GM10266 (cell line): ENCODE data around the gene CD4.

Source experiments
- DNase-seq: peaks from one replicate; pipeline ENCODE4 v3.0.0; 2012; ENCODE audit errors: extremely low spot score
- TF ChIP-seq, protein P1 (sequence below): IDR thresholded peaks from 2 replicates; pipeline ENCODE4 v1.5.1; 2012; ENCODE audit warnings: mild to moderate bottlenecking, low read depth; ENCODE audit not compliant: control insufficient read depth, insufficient read depth; ENCODE audit errors: missing control alignments

CD4 gene

GRCh38 chr12:6832125-6832524, 42.8 kb downstream of the CD4 start:
- no peak for DNase-seq
- TF ChIP-seq, protein P1, sequence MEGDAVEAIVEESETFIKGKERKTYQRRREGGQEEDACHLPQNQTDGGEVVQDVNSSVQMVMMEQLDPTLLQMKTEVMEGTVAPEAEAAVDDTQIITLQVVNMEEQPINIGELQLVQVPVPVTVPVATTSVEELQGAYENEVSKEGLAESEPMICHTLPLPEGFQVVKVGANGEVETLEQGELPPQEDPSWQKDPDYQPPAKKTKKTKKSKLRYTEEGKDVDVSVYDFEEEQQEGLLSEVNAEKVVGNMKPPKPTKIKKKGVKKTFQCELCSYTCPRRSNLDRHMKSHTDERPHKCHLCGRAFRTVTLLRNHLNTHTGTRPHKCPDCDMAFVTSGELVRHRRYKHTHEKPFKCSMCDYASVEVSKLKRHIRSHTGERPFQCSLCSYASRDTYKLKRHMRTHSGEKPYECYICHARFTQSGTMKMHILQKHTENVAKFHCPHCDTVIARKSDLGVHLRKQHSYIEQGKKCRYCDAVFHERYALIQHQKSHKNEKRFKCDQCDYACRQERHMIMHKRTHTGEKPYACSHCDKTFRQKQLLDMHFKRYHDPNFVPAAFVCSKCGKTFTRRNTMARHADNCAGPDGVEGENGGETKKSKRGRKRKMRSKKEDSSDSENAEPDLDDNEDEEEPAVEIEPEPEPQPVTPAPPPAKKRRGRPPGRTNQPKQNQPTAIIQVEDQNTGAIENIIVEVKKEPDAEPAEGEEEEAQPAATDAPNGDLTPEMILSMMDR, result no peak

GRCh38 chr12:6833189-6833890, 44.0 kb downstream of the CD4 start:
- TF ChIP-seq, protein P1, result no peak

GRCh38 chr12:6834254-6834653, 44.9 kb downstream of the CD4 start:
- no peak for DNase-seq
- TF ChIP-seq, protein P1, result no peak

More at GRCh38 chr12:6833189-6833890, 44.0 kb downstream of the CD4 start:
- DNase-seq, result no peak

GRCh38 chr12:6834873-6835272, 45.5 kb downstream of the CD4 start:
- TF ChIP-seq, protein P1, result no peak
- DNase-seq, result no peak

GRCh38 chr12:6836851-6837250, 47.5 kb downstream of the CD4 start:
- TF ChIP-seq, protein P1, result no peak
- DNase-seq, result no peak

- TF ChIP-seq, protein P1, result no peak
- no peak for DNase-seq
Observed at GRCh38 chr12:6837370-6838060, 48.2 kb downstream of the CD4 start.

DNA sequence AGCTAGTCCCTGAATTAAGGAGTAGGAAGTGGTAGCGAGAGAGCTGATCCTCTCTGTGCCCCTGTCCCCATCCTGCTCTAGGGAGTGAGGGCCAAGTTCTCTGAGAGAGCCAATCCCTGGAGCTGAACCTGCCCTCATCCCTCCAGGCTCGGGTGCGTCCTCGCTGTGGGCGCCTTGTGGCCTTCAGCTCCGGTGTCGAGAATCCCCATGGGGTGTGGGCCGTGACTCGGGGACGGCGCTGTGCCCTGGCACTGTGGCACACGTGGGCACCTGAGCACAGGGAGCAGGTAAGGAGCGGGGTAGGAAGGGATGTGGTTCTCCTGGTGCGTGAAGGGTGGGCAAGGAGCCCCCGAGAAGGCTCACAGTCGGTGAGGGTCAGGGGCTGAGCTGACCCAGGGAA, 49.5 kb downstream of the CD4 start:
- no peak for DNase-seq

More for the DNA sequence above, 49.5 kb downstream of the CD4 start:
- TF ChIP-seq, protein P1, result no peak
